Sigmoid colon (tissue), 7 donors: ENCODE results near the gene RBM38. TPM values are rescaled to one million over a fixed set of nuclear protein-coding genes. Genes with fewer than 3 reads are reported as not detected.

Experiments
- DNase-seq: peaks from one replicate; pipeline ENCODE4 v3.0.0-alpha.2; 2019
- H3K27ac ChIP-seq, 4 donors: fragments of 200-600 bp; sonication (generic); one replicate each; pipeline ENCODE4 v1.5.1; 2016 to 2019; ENCODE audit warnings: mild to moderate bottlenecking in 1 of 4
- H3K27me3 ChIP-seq, 3 donors: fragments of 200-600 bp; sonication (generic); one replicate each; pipeline ENCODE4 v1.5.1; 2019; ENCODE audit warnings: mild to moderate bottlenecking in 1 of 3
- H3K36me3 ChIP-seq, 4 donors: fragments of 200-600 bp; sonication (generic); one replicate each; pipeline ENCODE4 v1.5.1; 2016 to 2019
- H3K4me1 ChIP-seq, 4 donors: fragments of 200-600 bp; sonication (generic); one replicate each; pipeline ENCODE4 v1.5.1; 2017 to 2019
- H3K4me3 ChIP-seq, 4 donors: fragments of 200-600 bp; sonication (generic); one replicate each; pipeline ENCODE4 v1.5.1; 2017 to 2019; ENCODE audit warnings: mild to moderate bottlenecking in 2 of 4, moderate library complexity in 1 of 4
- H3K9me3 ChIP-seq, 4 donors: fragments of 200-600 bp in 3 of 4; sonication (generic) in 3 of 4; one replicate each; pipeline versions ENCODE4 v1.5.1 to v1.6.1; 2013 to 2019
- CTCF ChIP-seq, 4 experiments: fragments of 450-650 bp in 3 of 4; fragments of 200-600 bp in 1 of 4; IDR thresholded peaks; one replicate each; pipeline ENCODE4 v1.5.1; 2016 to 2019; ENCODE audit warnings: antibody characterized with exemption in 4 of 4, mild to moderate bottlenecking in 3 of 4, moderate library complexity in 2 of 4
- EP300 ChIP-seq, 4 donors: sonication (generic); formaldehyde crosslinking; IDR thresholded peaks; one replicate each; pipeline ENCODE4 v1.6.1; 2017; ENCODE audit warnings: antibody characterized with exemption in 4 of 4
- POLR2A ChIP-seq, 2 donors: fragments of 450-650 bp; IDR thresholded peaks; one replicate each; pipeline ENCODE4 v1.6.1; 2016; ENCODE audit warnings: antibody characterized with exemption in 2 of 2, mild to moderate bottlenecking in 2 of 2, moderate library complexity in 2 of 2
- POLR2AphosphoS5 ChIP-seq, 4 donors: sonication (generic); formaldehyde crosslinking; IDR thresholded peaks; one replicate each; pipeline ENCODE4 v1.6.1; 2017; ENCODE audit warnings: antibody characterized with exemption in 4 of 4
- WGBS, 2 donors: extraction: QIAGEN DNeasy Blood & Tissue Kit; methylation state at CpG; one replicate each; pipeline ENCODE4 v1.1.7; 2013; 5-methylcytosine and 5-hydroxymethylcytosine counted together
- intact Hi-C: fragments of 100-400 bp; cut with DNase I; formaldehyde crosslinking; loops from one replicate; pipeline ENCODE4 v1.15.1; 2023
- polyA plus RNA-seq, 3 donors: library from polyadenylated mRNA; stranded (reverse); fragments of 200-250 nt; gene quantifications; one replicate each; pipeline ENCODE4 v1.2.3, GENCODE V29; 2013
- total RNA-seq, 4 donors: library from RNA; depleted of rRNA; stranded (reverse); fragments of >200 nt; gene quantifications; one replicate each; pipeline ENCODE4 v1.1.0, GENCODE V29; 2016
- donor health status: healthy with polysubstance abuse.
- donor health status: Bipolar disorder and iron deficiency.
- donor health status: healthy.

The RBM38 gene
- total and polyA plus RNA-seq, 7 donors = 31.4 to 94.2 (median 59.9) TPM

GRCh38 chr20:57458400-57459160 lies 67.4 kb downstream of the RBM38 start:
- intact Hi-C loops = no loop called here
- Histone ChIP-seq H3K4me1 (peaks cover 0 to 36% (median 33%) of the 10 kb centered on the region in 4 donors), H3K36me3 (no peaks in the 10 kb centered on the region), H3K4me3 (no peak overlapping the region), H3K27ac (peak overlapping the region; percentile 76 to 86 (median 80)), H3K27me3 (no peaks in the 10 kb centered on the region), H3K9me3 (no peaks in the 10 kb centered on the region)
- TF ChIP-seq EP300 (IDR thresholded peaks at IDR 0.05) = peak in 1 of 4 donors; percentile 2
- no peak for TF ChIP-seq POLR2A (IDR thresholded peaks at IDR 0.05)
- TF ChIP-seq CTCF (IDR thresholded peaks at IDR 0.05) = no peak
- peak in 3 of 4 donors; percentile 12 to 48 (median 46) for TF ChIP-seq POLR2AphosphoS5 (IDR thresholded peaks at IDR 0.05)
- DNase-seq = peak; percentile 90
- 81 to 84% methylated on average over 7 of the region's 7 CpGs for WGBS, 2 donors

Other genes starting within 250 kb of the RBM38 start
- 1 to 10 TPM; 1.5 to 5.4 (median 3.5) TPM for gene BMP7, start 124.8 kb upstream of the RBM38 start, total RNA-seq
- 1 to 10 TPM in 1 of 3 donors, under 1 TPM in 2; under 0.01 to 2.5 (median 0.69) TPM for gene BMP7, start 124.8 kb upstream of the RBM38 start, polyA plus RNA-seq
- gene SPO11, start 61.6 kb upstream of the RBM38 start, total RNA-seq = not detected
- gene SPO11, start 61.6 kb upstream of the RBM38 start, polyA plus RNA-seq = not detected
- 10 to 100 TPM; 13.6 to 20.9 (median 17.1) TPM for gene RAE1, start 40.1 kb upstream of the RBM38 start, total RNA-seq
- gene RAE1, start 40.1 kb upstream of the RBM38 start, polyA plus RNA-seq = 10 to 100 TPM; 13.8 to 18.3 (median 16.4) TPM
- gene CTCFL, start 133.7 kb downstream of the RBM38 start, total RNA-seq = under 1 TPM in 1 of 4 donors, not detected in 3; 0.36 TPM
- gene CTCFL, start 133.7 kb downstream of the RBM38 start, polyA plus RNA-seq = not detected
- 1 to 10 TPM in 1 of 4 donors, under 1 TPM in 3; 0.33 to 7.5 (median 0.48) TPM for gene PCK1, start 169.7 kb downstream of the RBM38 start, total RNA-seq
- 100 to 1,000 TPM in 1 of 3 donors, 10 to 100 TPM in 2; 40.4 to 334 (median 85.9) TPM for gene PCK1, start 169.7 kb downstream of the RBM38 start, polyA plus RNA-seq
- gene ZBP1, start 229.0 kb downstream of the RBM38 start, total RNA-seq = under 1 TPM in 2 of 4 donors, not detected in 2; 0.36 to 0.49 TPM
- 10 to 100 TPM in 1 of 3 donors, 1 to 10 TPM in 2; 1.2 to 17.2 (median 5.3) TPM for gene ZBP1, start 229.0 kb downstream of the RBM38 start, polyA plus RNA-seq